ENCODE results near the gene CHST11.

Gene CHST11

GRCh38 chr12:104434129-104434528 is 22.6 kb upstream of the CHST11 start:
- no peaks in the 10 kb centered on the region for H3K79me2 ChIP-seq (ENCODE audit: insufficient read depth, low read length)
- DNase-seq (no peak), ATAC-seq (ENCODE audit: insufficient read depth, low read depth) (no peak)
- no peaks in the 10 kb centered on the region for H3K36me3 ChIP-seq (ENCODE audit: insufficient read depth, low read length)
- no peaks in the 10 kb centered on the region for H3K9me3 ChIP-seq (ENCODE audit: insufficient read depth, low read length, severe bottlenecking)
- H3K4me2 ChIP-seq (ENCODE audit: insufficient read depth, low read length) = no peak overlapping the region
- no peak overlapping the region for H3K9ac ChIP-seq (ENCODE audit: low read depth, low read length)
- H2AFZ ChIP-seq (ENCODE audit: low read depth, low read length) = no peak overlapping the region
- H3K4me3 ChIP-seq (ENCODE audit: low read depth in 1 of 2, low read length in 2 of 2) = no peak overlapping the region
- TF ChIP-seq, protein P1, sequence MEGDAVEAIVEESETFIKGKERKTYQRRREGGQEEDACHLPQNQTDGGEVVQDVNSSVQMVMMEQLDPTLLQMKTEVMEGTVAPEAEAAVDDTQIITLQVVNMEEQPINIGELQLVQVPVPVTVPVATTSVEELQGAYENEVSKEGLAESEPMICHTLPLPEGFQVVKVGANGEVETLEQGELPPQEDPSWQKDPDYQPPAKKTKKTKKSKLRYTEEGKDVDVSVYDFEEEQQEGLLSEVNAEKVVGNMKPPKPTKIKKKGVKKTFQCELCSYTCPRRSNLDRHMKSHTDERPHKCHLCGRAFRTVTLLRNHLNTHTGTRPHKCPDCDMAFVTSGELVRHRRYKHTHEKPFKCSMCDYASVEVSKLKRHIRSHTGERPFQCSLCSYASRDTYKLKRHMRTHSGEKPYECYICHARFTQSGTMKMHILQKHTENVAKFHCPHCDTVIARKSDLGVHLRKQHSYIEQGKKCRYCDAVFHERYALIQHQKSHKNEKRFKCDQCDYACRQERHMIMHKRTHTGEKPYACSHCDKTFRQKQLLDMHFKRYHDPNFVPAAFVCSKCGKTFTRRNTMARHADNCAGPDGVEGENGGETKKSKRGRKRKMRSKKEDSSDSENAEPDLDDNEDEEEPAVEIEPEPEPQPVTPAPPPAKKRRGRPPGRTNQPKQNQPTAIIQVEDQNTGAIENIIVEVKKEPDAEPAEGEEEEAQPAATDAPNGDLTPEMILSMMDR (IDR thresholded peaks at IDR 0.05; ENCODE audit: borderline replicate concordance, extremely low read depth, low read length, poor library complexity, severe bottlenecking) = no peak
- no peak for TF ChIP-seq EZH2 (IDR thresholded peaks at IDR 0.05; ENCODE audit: borderline replicate concordance, low read depth, low read length, severe bottlenecking)
- H3K27me3 ChIP-seq (ENCODE audit: insufficient read depth, low read length, poor library complexity) = no peaks in the 10 kb centered on the region
- no peaks in the 10 kb centered on the region for H4K20me1 ChIP-seq (ENCODE audit: insufficient read depth, low read length)
- H3K27ac ChIP-seq (ENCODE audit: low read length) = no peak overlapping the region
- no peaks in the 10 kb centered on the region for H3K4me1 ChIP-seq (ENCODE audit: insufficient read depth, low read length)

- no peak for ATAC-seq (ENCODE audit: insufficient read depth, low read depth)
- no peak overlapping the region for H3K4me2 ChIP-seq (ENCODE audit: insufficient read depth, low read length)
These were observed 21.6 kb upstream of the CHST11 start for GRCh38 chr12:104435175-104435574.

DNA sequence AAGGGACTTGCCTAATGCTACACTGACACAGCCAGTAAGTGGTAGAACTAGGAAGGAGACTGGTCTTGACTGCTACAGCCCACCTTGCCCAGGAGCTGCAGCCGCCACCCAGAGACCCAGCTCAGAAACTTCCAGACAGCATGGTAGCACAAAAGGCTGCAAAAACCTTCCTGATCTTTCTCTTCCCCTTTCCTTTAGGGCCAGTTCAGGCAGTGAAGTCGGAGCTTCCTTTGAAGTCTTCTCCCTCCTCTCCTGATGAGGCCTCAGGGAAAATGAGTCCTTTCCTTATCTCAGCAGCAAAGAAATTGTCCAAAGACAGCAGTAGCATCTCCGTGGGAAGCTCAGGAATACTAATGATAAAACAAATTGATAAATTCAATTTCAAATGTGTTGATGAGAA is 21.0 kb upstream of the CHST11 start:
- Histone ChIP-seq H3K9ac (ENCODE audit: low read depth, low read length) (no peak overlapping the region), H3K27ac (ENCODE audit: low read length) (no peak overlapping the region), H3K9me3 (ENCODE audit: insufficient read depth, low read length, severe bottlenecking) (no peaks in the 10 kb centered on the region), H3K79me2 (ENCODE audit: insufficient read depth, low read length) (no peaks in the 10 kb centered on the region), H4K20me1 (ENCODE audit: insufficient read depth, low read length) (no peaks in the 10 kb centered on the region), H3K36me3 (ENCODE audit: insufficient read depth, low read length) (no peaks in the 10 kb centered on the region), H2AFZ (ENCODE audit: low read depth, low read length) (no peak overlapping the region), H3K4me3 (ENCODE audit: low read depth in 1 of 2, low read length in 2 of 2) (no peak overlapping the region), H3K4me2 (ENCODE audit: insufficient read depth, low read length) (no peak overlapping the region), H3K27me3 (ENCODE audit: insufficient read depth, low read length, poor library complexity) (no peaks in the 10 kb centered on the region), H3K4me1 (ENCODE audit: insufficient read depth, low read length) (no peaks in the 10 kb centered on the region)
- TF ChIP-seq, protein P1 (IDR thresholded peaks at IDR 0.05; ENCODE audit: borderline replicate concordance, extremely low read depth, low read length, poor library complexity, severe bottlenecking) = no peak
- no peak for TF ChIP-seq EZH2 (IDR thresholded peaks at IDR 0.05; ENCODE audit: borderline replicate concordance, low read depth, low read length, severe bottlenecking)
- no peak for DNase-seq
- no peak for ATAC-seq (ENCODE audit: insufficient read depth, low read depth)

More at GRCh38 chr12:104435175-104435574, 21.6 kb upstream of the CHST11 start:
- Histone ChIP-seq H2AFZ (ENCODE audit: low read depth, low read length) (no peak overlapping the region), H4K20me1 (ENCODE audit: insufficient read depth, low read length) (no peaks in the 10 kb centered on the region), H3K36me3 (ENCODE audit: insufficient read depth, low read length) (no peaks in the 10 kb centered on the region), H3K79me2 (ENCODE audit: insufficient read depth, low read length) (no peaks in the 10 kb centered on the region), H3K27ac (ENCODE audit: low read length) (no peak overlapping the region), H3K9me3 (ENCODE audit: insufficient read depth, low read length, severe bottlenecking) (no peaks in the 10 kb centered on the region), H3K27me3 (ENCODE audit: insufficient read depth, low read length, poor library complexity) (no peaks in the 10 kb centered on the region), H3K4me3 (ENCODE audit: low read depth in 1 of 2, low read length in 2 of 2) (no peak overlapping the region), H3K4me1 (ENCODE audit: insufficient read depth, low read length) (no peaks in the 10 kb centered on the region), H3K9ac (ENCODE audit: low read depth, low read length) (no peak overlapping the region)
- no peak for DNase-seq
- TF ChIP-seq EZH2 (IDR thresholded peaks at IDR 0.05; ENCODE audit: borderline replicate concordance, low read depth, low read length, severe bottlenecking) = no peak
- TF ChIP-seq, protein P1 (IDR thresholded peaks at IDR 0.05; ENCODE audit: borderline replicate concordance, extremely low read depth, low read length, poor library complexity, severe bottlenecking) = no peak

DNA sequence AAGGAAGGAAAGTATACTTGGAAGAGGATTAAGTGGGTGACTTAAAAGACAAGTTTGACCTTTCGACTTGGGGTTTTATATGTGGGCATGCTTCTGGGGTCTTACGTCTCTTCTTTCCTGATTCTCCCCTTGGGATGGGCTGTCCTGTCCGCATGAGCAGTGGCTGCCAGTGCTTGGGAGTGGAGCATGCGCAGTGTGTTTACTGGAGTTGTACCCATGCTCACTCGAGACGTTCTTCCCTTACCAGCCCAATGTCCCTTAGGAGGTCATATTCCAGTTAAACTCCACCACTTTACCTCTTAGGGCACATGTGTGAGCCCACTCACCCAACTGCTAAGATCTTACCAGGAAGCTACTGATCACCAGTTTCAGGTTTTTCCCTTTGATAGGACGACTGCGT is 20.0 kb upstream of the CHST11 start:
- H3K9me3 ChIP-seq (ENCODE audit: insufficient read depth, low read length, severe bottlenecking) = no peaks in the 10 kb centered on the region
- no peak overlapping the region for H3K4me2 ChIP-seq (ENCODE audit: insufficient read depth, low read length)
- ATAC-seq (ENCODE audit: insufficient read depth, low read depth) (no peak), DNase-seq (no peak)
- no peak for TF ChIP-seq EZH2 (IDR thresholded peaks at IDR 0.05; ENCODE audit: borderline replicate concordance, low read depth, low read length, severe bottlenecking)
- TF ChIP-seq, protein P1 (IDR thresholded peaks at IDR 0.05; ENCODE audit: borderline replicate concordance, extremely low read depth, low read length, poor library complexity, severe bottlenecking) = no peak
- no peak overlapping the region for H3K9ac ChIP-seq (ENCODE audit: low read depth, low read length)
- no peak overlapping the region for H2AFZ ChIP-seq (ENCODE audit: low read depth, low read length)
- H4K20me1 ChIP-seq (ENCODE audit: insufficient read depth, low read length) = no peaks in the 10 kb centered on the region
- H3K4me1 ChIP-seq (ENCODE audit: insufficient read depth, low read length) = no peaks in the 10 kb centered on the region
- H3K27ac ChIP-seq (ENCODE audit: low read length) = no peak overlapping the region
- H3K36me3 ChIP-seq (ENCODE audit: insufficient read depth, low read length) = no peaks in the 10 kb centered on the region
- no peak overlapping the region for H3K4me3 ChIP-seq (ENCODE audit: low read depth in 1 of 2, low read length in 2 of 2)
- no peaks in the 10 kb centered on the region for H3K79me2 ChIP-seq (ENCODE audit: insufficient read depth, low read length)
- H3K27me3 ChIP-seq (ENCODE audit: insufficient read depth, low read length, poor library complexity) = no peaks in the 10 kb centered on the region

Measured in DND-41 (cell line).